Retina (tissue), 1 donor: ENCODE measurements around the gene GAB2.

Experiments
- DNase-seq: peaks from one replicate; pipeline ENCODE4 v3.0.0-alpha.2; 2016

The GAB2 gene

DNA sequence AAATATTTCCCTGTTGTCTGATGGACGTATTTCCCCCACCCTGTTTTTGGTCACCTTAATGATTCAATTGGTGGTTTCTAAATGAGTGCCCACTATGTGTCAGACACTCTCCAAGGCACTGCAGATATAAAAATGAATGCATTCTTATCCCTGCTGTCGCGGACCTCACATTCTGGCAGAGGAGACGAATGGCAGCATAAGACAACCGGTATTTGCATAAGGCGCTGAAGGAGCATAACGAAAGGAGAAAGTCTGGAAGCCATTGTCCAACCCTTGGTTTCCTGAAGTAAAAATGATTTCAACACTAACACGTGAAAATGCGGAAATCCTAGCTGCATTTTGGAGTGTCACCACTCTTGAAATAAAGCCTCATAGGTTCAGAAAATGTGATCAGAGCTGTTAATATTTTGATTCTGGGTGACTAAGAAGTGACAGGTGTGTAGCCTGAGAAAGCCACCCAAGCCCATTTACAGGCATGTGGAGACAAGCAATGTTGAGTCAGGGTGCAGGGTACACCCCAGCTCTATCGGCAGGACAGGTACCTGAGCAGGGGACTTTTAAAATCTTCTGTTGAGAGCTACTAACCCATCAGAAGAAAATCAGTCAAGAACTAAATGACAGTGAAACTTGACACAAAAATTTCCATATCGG, 10.1 kb upstream of the GAB2 start:
- DNase-seq: no peak

DNA sequence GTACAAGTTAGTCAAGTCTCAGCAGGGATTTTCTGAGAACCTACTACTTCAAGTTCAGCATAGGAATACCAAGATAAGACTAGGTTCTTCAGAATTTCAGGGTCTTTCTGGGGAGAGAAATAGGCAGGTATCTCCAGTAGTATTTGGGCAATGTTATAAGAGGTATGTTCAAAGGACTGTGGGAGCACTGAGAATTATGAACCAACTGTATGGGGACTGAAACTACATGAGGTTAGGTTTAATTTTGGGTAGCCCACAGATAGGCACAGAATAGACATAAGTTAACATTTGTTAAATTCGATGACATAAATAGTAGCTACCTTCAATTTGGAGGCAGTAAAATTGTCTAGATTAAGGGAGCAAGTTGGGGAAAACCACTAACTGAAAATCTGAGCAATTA, 9.2 kb upstream of the GAB2 start:
- no peak for DNase-seq

DNA sequence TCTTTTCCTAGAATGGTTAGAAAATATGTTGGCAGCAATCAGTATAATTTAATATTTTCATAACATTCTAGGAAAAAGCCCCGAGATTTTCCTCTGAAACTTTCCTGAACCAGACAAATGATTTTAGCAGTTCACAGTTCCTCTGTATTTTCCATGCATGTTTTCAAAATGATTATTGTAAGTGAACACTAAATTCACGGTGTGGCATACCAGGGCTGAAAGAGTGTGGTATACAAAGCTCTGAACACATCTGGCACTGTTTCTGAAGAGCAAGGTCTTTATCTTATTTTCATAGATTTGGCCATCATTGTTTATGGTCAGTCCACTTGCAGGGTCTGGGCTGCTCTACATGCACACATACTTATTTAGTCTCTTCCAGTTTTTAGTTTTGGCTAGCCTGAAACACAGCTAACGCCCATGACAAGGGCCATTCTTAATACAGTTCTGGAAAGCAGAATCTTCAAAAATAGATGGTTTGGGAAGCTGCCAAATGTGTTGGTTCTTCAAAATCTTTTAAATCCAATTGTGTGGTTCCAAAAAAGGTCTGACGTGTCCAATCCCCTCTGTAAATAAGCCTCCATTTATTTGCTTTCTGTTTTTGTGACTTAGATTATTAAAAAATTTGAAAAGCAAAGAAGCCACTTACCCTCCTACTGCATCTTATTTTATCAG, 7.9 kb upstream of the GAB2 start:
- DNase-seq: no peak

DNA sequence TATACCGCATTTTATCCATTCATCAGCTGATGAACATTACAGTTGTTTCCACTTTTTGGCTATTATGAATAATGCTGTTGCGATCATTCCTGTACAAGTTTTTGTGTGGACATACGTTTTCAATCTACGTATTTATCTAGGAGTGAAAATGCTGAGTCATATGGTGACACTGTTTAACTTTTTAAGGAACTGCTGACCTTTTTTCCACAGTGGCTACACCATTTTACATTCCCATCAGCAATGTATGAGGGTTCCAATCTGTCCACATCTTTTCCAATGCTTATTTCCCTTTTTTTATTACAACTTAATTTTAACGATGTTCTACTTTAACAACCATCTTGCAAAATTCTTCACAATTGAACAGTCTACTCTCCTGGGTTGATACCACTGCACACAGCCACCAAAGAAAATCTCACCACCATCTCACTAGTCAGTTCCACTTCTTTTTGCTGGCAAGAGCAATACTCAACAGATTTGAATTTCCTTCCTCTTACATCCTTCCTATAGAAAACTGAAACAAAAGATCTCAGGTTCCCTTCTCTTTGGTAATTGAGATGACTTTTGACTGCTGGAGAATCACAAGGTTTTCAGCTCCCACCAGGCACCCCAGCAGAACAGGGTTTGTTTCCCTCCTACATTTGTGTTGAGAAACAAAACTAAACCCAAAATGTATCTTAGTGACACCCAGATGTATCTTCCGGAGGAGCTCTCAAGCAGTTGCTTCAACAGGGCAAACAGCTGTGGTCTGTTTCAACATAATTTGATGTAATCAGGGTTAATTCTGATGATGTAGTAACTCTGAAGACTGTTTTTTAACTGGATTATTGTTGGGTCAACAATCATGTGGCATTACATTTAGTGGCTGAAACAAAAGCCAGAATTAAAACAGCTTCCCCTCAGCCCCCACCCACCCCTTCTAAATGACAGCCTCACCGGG, 7.0 kb upstream of the GAB2 start:
- no peak for DNase-seq

DNA sequence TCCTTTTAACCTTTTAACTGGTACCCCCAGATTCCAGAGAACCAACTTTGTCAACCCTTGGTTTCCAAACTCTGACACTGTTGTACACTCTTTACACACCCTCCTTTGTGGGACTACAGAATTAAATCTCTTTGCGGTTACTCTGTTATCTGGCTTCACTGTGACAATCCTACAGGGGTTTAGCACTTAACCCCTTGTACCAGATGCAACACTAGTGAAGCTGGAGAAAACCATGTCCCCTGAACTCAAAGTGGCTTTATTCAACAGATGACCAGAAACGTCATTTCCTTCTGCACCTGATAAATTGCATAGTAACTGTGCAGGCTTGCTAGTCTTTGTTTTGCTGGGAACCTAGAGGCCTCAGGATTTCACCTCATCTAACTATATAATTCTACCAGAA, 5.6 kb upstream of the GAB2 start:
- no peak for DNase-seq

DNA sequence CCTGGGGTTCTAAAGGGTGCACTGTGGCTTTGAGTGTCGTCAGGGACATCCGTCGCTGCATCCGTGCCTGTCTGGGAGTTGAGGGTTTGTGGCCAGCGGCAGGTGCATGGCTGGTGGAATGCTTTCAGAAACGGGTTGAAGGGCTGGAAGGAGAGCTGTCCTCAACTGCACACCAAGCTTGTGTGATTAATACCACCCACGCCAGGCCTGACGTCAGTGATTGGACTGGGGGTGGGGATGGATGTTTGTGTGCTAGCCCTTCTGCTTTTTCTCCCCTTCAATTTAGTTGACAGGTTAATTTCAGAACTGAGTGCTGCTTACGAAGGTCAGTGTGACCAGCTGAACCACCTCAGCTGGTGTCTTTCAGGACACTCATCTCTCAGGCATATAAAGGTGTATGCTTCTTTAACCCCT, 3.2 kb upstream of the GAB2 start:
- DNase-seq: peak; percentile 41

DNA sequence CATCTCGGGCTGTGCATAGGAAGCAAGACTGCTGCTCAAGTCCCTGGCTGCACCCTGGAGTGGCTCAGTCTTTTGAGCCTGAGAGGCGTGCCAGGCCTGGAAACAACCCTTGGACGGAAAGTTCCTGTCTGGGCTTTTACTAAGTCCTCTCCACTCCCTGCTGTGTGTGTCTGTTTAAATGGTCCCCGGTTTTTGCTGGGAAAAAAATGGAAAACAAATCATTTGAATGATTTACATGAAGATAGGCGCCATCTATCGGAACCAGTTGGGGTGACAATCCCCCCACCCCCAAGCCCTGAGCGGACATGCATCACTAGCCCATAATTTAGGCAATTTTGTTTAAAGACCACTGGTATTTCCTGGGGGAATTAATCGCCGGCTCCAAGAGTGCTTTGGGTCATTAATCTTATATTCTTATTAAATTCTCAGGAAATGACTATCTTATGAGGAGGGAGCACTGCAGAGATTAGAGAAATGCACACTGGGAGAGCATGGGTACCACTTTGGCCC, 2.7 kb upstream of the GAB2 start:
- DNase-seq: peak; percentile 78

DNA sequence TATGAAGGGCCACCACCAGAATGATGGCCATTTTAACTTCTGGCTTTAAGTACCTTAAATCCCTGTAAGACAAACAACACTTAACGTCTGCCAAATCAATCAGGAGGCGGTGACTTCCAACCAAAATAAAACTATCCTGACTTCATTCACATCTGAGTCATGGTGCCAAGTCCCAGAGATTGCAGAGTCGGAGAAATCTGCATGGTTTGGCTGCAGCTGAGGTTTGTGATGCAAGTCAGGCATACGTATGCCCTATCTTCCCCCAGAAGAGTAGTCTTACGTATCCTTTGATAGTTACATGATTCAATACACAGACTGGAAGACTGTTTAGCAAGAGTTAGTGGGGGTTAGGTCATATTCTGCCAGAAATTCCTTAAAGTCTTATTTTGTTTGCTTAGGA, 1.7 kb upstream of the GAB2 start:
- no peak for DNase-seq

DNA sequence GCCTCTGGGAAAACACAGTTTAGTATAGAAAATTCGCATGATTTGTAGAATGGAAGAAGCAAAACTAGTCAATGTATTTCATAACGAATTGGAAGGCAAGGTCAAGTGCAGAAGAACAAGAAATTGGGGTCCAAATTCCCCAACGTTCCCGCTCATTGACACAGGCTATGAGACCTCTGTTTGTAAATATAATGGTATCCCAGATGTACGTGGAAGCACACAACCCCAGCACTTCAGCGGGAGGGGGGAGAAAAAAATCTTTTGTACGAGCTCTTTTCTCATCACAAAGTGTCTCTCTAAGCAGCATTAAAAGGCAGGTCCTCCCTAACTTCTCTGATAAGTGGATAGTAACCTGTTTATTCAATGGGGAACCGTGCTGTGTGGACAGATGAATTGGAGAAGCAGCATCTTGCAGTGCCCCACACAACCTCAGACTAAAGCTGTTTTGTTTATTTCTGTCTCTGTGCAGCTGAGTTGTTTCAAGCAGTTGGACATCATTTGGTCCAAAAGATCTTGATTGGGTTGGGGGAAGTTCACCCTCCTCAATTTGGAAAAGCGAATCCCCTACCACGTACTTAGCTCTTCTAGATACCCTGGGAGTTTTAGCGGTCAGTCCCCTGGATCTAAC, 1.1 kb upstream of the GAB2 start:
- DNase-seq: no peak

DNA sequence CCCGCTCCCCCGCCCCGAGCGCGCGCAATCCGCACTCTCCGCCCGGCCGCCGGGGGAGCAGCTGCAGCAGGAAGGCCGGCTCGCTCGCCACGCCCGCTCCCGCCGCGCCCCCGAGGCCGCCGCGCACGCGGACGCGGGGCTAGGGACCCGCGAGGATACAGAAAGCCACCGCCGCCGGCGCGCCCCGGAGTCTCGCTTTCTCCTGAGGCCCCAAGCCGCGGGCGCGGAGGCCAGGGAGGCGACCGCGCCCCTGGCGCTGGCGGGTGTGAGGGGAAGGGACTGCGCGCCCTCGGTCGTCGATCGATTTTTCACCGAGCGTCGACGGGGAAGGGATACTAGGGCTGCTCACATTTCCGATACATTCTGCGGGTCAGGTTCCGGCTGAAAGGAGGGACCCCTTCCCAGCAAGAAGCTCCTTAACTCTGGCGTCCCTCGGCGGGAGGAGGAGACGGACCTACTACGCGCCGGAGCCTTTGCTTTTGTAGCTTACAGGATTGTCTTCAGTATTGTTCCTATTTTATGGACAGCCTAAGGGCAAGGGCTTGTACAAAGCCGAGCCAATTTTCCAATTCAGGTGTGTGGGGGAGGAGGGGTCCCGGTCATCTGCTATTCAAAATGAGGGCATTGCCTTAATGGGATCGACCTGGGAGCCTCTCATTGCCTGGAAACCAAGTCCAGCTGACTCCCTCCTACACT, 416 bp upstream of the GAB2 start:
- DNase-seq: peak; percentile 92

DNA sequence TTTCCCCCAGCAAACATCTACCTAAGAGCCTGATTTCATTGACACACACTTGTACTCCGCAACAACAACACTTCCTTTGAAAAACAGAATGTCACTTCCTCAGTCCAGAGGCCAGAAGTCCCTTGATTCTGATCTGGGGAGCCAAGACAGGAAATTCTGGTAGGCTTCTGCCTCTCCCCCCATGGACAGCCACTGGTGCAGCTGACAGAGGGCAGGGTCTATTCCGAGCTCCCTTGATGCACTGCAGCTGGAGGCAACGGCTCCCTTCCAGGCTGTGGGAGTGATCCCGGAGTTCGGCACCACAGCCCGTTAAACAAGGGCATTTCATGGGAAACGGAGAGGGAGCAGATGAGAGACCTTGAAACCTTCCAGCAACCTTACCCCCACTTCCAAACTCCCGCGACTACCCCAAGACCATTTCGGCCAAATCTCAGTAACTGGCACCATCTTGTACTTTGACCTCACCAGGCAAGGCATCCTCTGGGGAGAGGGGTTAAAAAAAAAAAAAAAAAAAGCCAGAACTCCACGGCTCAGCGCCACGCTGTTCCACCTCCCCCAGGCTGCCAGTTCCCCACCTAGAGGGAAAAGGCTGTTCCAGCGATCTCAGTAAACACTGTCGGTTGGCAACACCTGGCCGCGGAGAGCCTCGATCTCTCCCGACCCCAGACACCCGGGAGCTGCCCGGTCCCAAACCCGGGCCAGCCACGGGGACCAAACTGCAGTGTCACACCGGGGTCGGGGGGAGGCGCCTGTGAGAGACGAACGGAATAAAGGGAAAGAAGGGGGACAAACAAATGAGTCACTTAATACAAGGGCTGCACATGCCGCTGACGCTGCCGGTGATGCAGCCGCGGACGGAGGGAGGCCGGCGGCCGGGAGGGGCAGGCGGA, 1.1 kb downstream of the GAB2 start:
- peak; percentile 94 for DNase-seq

DNA sequence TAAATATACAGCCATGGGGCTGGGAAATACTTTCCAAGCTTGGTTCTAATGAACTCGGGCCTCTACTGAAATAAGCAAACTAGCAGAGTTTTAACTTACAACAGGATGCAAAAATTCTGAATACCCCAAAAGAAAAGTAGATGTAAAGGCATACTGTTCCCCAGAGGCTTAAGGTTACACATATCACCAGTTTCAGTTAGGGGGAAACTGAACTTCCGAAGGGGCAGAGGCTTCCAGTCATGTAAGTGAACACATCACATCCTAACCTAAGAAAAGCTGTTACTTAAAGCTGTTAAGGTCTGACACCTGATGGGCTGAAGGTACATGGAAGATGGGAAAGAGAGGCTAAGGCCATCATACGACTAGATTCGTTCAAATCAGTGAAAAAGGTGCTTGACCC, 2.3 kb downstream of the GAB2 start:
- no peak for DNase-seq

DNA sequence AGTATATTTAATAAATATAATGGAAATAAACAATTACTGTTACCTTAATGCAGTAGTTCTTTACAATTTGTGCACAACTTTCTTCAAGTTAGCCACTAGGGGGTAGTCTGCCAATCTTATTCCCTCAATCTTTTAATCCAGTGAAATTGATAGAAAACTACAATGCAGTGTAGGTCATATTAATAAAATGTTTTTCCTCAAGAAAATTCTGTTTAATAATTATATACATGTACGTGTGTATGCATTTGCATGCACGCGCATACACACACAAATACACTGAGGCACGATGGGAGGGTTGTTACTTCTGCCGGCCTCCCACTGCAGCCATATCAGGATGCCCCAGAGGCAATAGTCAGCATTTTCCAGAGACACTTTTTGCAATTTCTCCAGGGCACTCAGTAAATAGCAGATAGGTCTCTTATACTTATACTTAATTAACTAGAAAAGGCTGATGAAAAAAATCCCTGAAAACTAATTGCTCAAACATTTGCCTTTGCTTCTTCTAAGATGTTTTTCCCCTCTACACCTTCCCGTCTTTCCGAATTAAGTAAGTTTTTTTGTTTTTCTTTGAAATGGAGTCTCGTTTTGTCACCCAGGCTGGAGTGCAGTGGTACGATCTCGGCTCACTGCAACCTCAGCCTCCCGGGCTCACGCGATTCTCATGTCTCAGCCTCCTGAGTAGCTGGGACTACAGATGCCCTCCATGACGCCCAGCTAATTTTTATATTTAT, 3.1 kb downstream of the GAB2 start:
- no peak for DNase-seq

DNA sequence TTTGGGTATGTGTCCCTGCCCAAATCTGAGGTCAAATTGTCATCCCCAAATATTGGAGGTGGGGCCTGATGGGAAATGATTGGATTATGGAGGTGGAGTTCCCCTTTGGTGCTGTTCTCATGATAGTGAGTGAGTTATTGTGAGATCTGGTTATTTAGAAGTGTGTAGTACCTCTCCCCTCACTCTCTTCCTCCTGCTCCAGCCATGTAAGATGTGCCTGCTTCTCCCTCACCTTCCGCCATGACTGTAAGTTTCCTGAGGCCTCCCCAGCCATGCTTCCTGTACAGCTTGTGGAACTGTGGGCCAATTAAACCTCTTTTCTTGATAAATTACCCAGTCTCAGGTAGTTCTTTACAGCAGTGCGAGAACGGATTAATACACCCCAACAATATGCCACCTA, 9.0 kb downstream of the GAB2 start:
- no peak for DNase-seq

DNA sequence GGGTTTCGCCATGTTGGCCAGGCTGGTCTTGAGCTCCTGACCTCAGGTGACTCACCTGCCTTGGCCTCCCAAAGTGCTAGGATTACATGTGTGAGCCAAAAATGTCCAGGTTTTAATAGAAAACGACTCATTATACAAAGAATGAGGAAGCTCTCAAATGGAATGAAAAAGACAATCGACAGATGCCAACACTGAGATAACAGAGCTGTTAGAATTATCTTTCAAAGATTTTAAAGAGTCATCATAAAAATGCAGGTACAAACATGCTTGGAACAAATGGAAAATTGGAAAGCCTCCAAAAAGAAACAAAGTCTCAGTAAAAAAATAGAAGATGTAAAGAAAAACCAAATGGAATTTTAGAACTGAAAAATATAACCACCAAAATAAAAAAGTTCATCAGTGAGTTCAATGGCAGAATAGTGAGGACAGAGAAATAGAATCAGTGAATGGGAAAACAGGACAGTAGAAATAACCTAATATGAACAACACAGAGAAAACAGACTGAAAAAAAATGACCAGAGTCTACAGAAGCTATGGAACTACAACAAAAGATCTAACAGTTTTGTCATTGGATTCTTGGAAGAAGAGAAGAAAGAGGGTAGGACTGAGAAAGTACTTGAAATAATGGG, 10.9 kb downstream of the GAB2 start:
- DNase-seq: no peak

DNA sequence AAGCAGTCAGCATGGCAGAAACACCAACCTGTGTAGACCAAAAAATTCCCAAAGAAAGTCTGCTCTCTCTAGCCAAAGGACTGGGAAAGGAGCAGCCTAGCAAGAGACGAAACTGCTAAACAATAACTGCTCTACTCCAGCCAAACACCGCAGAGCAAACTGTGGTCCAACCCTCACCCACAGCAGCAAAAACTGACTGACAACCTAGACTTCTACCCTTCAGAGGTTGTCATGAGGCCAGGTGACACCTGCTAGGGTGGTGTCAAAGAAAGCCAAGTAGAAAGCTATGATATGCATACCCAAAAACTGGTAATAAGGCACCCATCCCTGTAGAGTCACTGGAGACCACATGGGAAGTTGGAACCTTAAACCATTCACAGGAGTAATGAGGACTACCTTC, 11.8 kb downstream of the GAB2 start:
- no peak for DNase-seq

DNA sequence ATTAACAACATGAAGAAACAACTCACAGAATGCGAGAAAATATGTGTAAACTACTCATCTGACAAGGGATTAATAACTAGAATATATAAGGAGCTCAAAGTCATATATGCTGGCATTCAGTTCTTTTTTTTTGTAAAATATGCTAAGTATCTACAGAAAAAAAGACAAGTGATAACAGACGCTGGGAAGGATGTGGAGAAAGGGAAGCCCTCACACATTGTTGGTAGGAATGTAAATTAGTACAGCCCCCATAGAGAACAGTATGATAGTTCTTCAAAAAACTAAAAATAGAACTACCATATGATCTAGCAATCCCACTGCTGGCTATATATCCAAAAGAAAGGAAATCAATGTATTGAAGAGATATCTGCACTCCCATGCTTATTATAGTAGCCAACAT, 13.8 kb downstream of the GAB2 start:
- DNase-seq: no peak

DNA sequence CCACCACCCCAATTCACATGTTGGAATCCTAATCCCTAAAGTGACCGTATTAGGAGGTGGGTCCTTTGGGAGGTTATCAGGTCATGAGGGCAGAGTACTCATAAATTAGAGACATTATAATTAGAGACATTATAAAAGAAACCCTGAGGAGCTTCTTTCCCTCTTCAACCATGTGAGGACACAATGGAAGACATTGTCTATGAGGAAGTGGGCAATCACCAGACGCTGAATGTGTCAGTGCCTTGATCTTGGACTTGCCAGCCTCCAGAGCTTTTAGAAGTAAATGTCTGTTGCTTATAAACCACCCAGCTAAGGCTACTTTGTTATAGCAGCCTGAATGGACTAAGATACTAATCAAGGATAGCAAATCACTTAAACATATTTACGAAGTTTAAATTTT, 14.8 kb downstream of the GAB2 start:
- DNase-seq: no peak

DNA sequence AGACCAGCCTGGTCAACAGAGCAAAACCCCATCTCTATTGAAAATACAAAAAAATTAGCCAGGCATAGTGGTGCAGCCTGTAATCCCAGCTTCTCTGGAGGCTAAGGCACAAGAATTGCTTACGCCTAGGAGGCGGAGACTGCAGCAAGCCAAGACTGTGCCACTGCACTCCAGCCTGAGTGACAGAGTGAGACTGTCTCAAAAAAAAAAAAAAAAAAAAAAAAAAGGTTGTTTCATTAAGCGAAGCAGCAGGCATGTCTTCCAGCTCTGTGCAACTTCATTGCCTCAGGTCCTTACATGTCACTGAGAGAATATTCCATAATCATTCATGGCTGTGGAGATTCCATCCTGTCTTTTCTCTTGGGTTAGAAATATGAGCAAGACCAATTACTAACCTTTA, 16.9 kb downstream of the GAB2 start:
- DNase-seq: no peak

DNA sequence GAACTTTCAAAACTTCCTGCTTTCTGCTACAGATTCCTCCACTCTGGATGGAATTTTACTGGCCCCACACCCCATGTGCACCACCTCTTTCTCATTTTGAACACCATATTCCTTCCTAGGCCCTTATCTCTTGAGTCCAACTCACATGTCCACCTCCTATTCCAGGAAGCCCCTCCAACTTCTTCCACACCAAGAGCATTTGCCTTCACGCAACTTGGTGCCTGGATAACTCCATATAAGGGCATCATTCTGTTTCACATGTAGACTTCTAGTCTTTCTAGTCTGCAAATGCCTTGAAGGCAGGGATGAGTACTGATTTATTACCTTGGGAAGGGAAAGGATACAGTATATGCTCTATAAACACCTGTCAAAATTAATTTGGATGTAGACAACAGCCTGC, 17.5 kb downstream of the GAB2 start:
- no peak for DNase-seq
